ENCODE measurements around the gene CATSPER4. TPM values are rescaled to one million over a fixed set of nuclear protein-coding genes. Genes with fewer than 3 reads are reported as not detected.
A peak's percentile ranks its signal among the peaks of the same experiment; 100 is the strongest.

The CATSPER4 gene
- total RNA-seq (2014; rRNA removed; shearing (Covaris generic)), result not detected in 2 replicates

GRCh38 chr1:26190373-26190987 is at the start of gene CATSPER4:
TSS of gene CATSPER4 (plus strand) at chr1:26190602. CDS start at chr1:26190628, 26 bp downstream.
- no peak within 1 kb of the TSS for H3K4me3 ChIP-seq
- no peaks in the 10 kb centered on the region for H3K36me3 ChIP-seq
- H3K9me3 ChIP-seq (replicated peaks), result no peaks in the 10 kb centered on the region
- no peaks in the 10 kb centered on the region for H3K4me1 ChIP-seq
- DNase-seq, result peak; percentile 43 to 51
- H3K27ac ChIP-seq, result no peak within 1 kb of the TSS
- no peaks in the 10 kb centered on the region for H3K27me3 ChIP-seq

- no peaks in the 10 kb centered on the region for H3K9me3 ChIP-seq (replicated peaks)
- H3K4me1 ChIP-seq, result no peaks in the 10 kb centered on the region
- H3K27ac ChIP-seq, result no peak overlapping the region
- H3K27me3 ChIP-seq, result no peaks in the 10 kb centered on the region
- H3K36me3 ChIP-seq, result no peaks in the 10 kb centered on the region
- no peak for DNase-seq
- H3K4me3 ChIP-seq, result no peak overlapping the region
These were observed 48.2 kb upstream of the CATSPER4 start for GRCh38 chr1:26142159-26142558.

GRCh38 chr1:26145041-26145959 is 45.1 kb upstream of the CATSPER4 start:
- H3K9me3 ChIP-seq (replicated peaks), result no peaks in the 10 kb centered on the region
- H3K36me3 ChIP-seq, result no peaks in the 10 kb centered on the region
- peaks cover 8% of the 10 kb centered on the region for H3K4me1 ChIP-seq
- peak; percentile 74 to 93 for DNase-seq
- H3K27ac ChIP-seq, result no peak overlapping the region
- H3K27me3 ChIP-seq, result no peaks in the 10 kb centered on the region
- H3K4me3 ChIP-seq, result no peak overlapping the region

DNA sequence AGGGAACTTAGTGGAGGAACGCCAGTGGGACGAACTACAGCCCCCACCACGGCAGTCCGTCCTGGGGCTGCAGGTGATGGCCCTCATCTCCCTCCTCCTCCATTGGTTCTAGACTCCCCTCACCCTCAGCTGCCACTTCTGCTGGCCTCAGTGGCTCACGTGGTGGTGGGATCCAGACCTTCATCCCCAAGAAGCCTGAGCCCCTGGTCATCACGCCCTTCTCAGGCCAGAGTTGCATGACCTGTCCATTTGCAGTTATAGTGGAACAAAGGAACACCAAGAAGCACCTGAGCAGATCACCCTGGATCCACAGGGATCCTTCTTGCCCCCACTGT is 44.5 kb upstream of the CATSPER4 start:
- Histone ChIP-seq H3K4me3 (no peak overlapping the region), H3K27me3 (0 out of 2 replicates have a peak, but pooled peaks cover 6% of the 10 kb centered on the region), H3K9me3 (replicated peaks) (no peaks in the 10 kb centered on the region), H3K36me3 (no peaks in the 10 kb centered on the region), H3K27ac (no peak overlapping the region), H3K4me1 (peaks cover 8% of the 10 kb centered on the region)
- DNase-seq, result no peak

DNA sequence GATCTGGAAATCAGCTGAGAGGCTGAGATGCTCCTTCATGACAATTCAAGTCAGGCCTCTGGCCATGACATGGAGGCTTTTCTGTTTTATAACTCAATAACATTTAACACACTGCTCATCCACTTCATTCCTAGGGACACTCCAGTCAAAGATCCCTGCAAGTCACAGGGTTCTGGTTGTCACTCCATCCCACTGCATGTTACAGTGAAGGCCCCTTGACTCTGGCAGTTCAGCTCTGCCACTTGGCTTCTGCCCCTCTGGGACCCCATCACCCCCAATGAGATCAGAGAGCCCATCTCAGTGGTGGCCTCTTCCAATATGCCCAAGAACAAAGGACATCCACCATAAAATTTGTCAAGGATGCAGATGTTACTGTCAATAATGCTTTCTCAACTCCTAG is 41.5 kb upstream of the CATSPER4 start:
- Histone ChIP-seq H3K4me1 (peaks cover 8% of the 10 kb centered on the region), H3K4me3 (no peak overlapping the region), H3K27ac (no peak overlapping the region), H3K9me3 (replicated peaks) (no peaks in the 10 kb centered on the region), H3K27me3 (peaks cover 17% of the 10 kb centered on the region), H3K36me3 (no peaks in the 10 kb centered on the region)
- peak in 1 of 2 experiments; percentile 43 for DNase-seq

DNA sequence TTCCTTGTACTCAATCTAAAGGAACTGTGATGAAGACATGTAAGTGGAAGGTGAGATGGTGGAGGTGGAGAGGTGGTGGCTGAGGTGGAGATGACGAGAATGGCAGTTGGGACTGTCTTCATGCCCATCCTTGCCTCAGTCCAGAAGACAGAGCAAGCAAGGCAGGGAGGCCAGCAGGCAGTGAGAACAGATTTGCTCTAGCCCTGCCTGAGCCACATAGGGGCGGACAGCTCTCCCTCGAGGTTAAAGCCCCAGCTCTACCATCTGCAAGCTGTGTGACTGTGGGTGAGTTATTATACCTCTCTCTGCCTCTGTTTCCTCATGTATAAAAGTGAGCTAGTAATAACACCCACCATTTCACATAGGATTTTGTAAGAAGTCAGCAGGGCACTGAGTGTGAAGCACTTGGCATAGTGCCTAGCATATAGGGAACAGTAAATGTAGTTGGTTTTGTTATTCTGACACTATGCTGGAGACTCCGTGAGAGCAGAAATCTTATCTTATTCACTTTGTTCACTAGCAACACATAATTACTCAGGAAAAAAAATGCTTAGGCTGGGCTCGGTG is 36.4 kb upstream of the CATSPER4 start:
- no peak for DNase-seq
- peaks cover 45% of the 10 kb centered on the region for H3K27me3 ChIP-seq
- no peaks in the 10 kb centered on the region for H3K36me3 ChIP-seq
- no peak overlapping the region for H3K4me3 ChIP-seq
- no peaks in the 10 kb centered on the region for H3K9me3 ChIP-seq (replicated peaks)
- peaks cover 24% of the 10 kb centered on the region for H3K4me1 ChIP-seq
- H3K27ac ChIP-seq, result no peak overlapping the region

- no peaks in the 10 kb centered on the region for H3K36me3 ChIP-seq
- no peaks in the 10 kb centered on the region for H3K9me3 ChIP-seq (replicated peaks)
- DNase-seq, result no peak
- peaks cover 52% of the 10 kb centered on the region for H3K27me3 ChIP-seq
- H3K4me1 ChIP-seq, result peaks cover 22% of the 10 kb centered on the region
- H3K4me3 ChIP-seq, result no peak overlapping the region
- H3K27ac ChIP-seq, result no peak overlapping the region
These were observed 35.7 kb upstream of the CATSPER4 start for GRCh38 chr1:26154750-26155149.

GRCh38 chr1:26155370-26156284 is 34.8 kb upstream of the CATSPER4 start:
- peak in 1 of 2 experiments; percentile 44 for DNase-seq
- Histone ChIP-seq H3K36me3 (no peaks in the 10 kb centered on the region), H3K4me3 (peak overlapping the region; percentile 7), H3K27ac (no peak overlapping the region), H3K9me3 (replicated peaks) (no peaks in the 10 kb centered on the region), H3K4me1 (peaks cover 22% of the 10 kb centered on the region), H3K27me3 (peaks cover 49% of the 10 kb centered on the region)

DNA sequence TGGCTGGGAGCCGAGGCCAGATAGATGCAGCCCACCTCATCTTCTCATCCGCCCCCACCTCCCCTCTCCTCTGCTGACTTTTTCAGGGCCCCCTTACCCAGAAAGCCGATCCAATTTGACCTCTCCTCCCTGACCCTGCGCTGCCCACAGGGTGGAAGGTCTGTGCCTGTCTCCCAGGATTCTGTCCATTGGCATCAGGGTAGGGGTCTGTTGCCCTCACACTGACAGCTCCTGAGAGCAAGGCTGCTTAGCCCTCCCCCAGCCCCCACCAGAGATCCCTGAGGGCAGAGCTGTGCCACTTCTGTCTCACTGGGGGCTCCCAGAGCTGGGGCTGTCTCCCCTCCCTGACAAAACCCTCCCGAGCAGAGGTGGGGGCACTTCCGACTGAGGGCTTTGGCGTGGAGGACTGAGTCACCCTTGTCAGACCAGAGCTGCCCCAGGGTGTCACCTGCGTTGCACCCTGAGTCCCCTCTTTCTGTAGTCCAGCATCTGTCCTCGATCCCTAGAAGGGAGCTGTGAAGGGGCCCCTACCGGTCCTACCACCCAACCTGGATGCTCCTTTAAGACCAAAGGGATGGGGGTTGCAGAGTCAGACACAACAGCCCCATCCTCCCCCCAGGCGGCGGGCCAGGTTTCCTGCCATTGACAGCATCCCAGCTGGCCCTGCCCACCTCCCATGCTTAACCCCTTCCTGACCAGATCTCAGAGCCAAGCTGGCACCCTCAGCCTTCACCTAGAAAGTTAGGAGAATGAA is 33.9 kb upstream of the CATSPER4 start:
- H3K36me3 ChIP-seq, result no peaks in the 10 kb centered on the region
- H3K4me3 ChIP-seq, result peak overlapping the region; percentile 7
- H3K27me3 ChIP-seq, result peaks cover 43% of the 10 kb centered on the region
- H3K27ac ChIP-seq, result no peak overlapping the region
- peak; percentile 49 to 60 for DNase-seq
- H3K4me1 ChIP-seq, result peaks cover 22% of the 10 kb centered on the region
- H3K9me3 ChIP-seq (replicated peaks), result no peaks in the 10 kb centered on the region

- DNase-seq, result no peak
- H3K27ac ChIP-seq, result no peak overlapping the region
- H3K4me3 ChIP-seq, result no peak overlapping the region
- peaks cover 43% of the 10 kb centered on the region for H3K27me3 ChIP-seq
- H3K36me3 ChIP-seq, result no peaks in the 10 kb centered on the region
- peaks cover 22% of the 10 kb centered on the region for H3K4me1 ChIP-seq
- no peaks in the 10 kb centered on the region for H3K9me3 ChIP-seq (replicated peaks)
These were observed 32.0 kb upstream of the CATSPER4 start for GRCh38 chr1:26158271-26158907.

DNA sequence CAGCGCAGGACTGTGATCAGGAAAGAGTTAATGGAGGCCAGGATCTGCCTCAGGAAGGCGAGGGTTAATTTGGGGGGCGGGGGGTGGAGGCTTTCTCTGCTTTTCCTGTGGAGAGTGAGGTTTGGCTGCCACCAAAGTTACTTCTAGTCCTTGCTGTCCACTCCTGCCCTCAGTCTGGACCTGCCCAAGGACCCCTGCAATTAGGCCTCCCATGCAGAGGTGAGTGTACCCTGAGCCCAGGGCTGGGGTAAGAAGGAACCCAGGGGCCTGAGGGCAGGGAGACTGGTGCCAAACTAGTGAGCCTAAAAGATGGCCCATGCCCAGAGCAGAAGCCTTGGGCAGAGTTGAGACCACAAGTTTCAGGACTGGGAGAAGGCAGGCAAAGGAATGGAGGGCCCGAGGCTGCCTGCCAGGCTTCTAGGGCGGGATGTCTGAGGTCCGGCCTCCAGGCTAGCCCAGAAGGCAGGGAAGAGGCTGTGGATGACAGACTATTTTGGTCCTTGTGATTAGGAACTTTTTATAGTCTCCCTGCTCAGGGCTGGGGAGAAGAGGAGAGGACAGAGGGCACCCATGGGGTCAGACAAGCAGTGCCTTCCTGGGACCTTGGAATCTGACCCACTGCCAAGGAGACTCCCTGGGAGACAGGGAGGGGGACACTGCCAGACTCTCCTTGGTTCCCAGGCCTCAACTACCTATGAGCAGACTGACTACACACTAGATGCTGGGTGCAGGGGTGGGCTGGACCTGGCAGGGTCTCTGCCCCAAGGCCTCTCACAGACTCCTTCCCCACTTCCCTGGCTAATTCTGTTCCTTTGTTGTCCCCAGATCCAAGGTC is 31.3 kb upstream of the CATSPER4 start, which contains the start of gene FAM110D:
TSS of gene FAM110D (plus strand) at position 172 of the 835 bp plus-strand sequence. CDS start 2,213 bp downstream, outside the sequence.
- Histone ChIP-seq H3K4me3 (no peak within 1 kb of the TSS), H3K9me3 (replicated peaks) (no peaks in the 10 kb centered on the region), H3K27ac (no peak within 1 kb of the TSS), H3K36me3 (no peaks in the 10 kb centered on the region), H3K4me1 (peaks cover 22% of the 10 kb centered on the region), H3K27me3 (peaks cover 43% of the 10 kb centered on the region)
- DNase-seq, result no peak

DNA sequence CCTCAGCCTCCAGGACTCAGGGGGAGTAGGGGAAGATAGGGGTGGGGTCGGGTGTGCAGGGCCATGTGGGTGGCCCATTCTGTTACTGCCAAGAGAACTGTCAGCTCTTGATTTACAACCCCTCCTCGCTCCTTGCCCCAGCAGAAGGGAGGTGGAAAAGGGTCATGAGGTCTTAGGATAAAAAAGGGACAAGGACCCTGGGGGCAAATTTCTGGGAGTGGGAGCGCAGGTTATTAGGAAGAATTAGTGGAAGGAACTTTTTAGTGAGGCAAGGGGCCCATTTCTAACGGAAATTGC is 30.7 kb upstream of the CATSPER4 start:
- H3K27ac ChIP-seq, result no peak overlapping the region
- peaks cover 43% of the 10 kb centered on the region for H3K27me3 ChIP-seq
- no peaks in the 10 kb centered on the region for H3K36me3 ChIP-seq
- no peak for DNase-seq
- peaks cover 25% of the 10 kb centered on the region for H3K4me1 ChIP-seq
- no peaks in the 10 kb centered on the region for H3K9me3 ChIP-seq (replicated peaks)
- no peak overlapping the region for H3K4me3 ChIP-seq

Measured in SJCRH30 (cell line).